Muscle of leg (tissue), 11 donors: Measurements from ENCODE around the gene ADNP. TPM values are rescaled to one million over a fixed set of nuclear protein-coding genes. Genes with fewer than 3 reads are reported as not detected.

ENCODE experiments used
- DNase-seq: peaks from one replicate; pipeline ENCODE4 v3.0.0; 2013
- H3K27ac ChIP-seq: one replicate; pipeline ENCODE4 v1.5.1; 2013; ENCODE audit warnings: mild to moderate bottlenecking, low read length, control low read depth
- H3K27me3 ChIP-seq: one replicate; pipeline ENCODE4 v1.6.1; 2013; ENCODE audit warnings: low read length; ENCODE audit not compliant: control insufficient read depth, insufficient read depth
- H3K36me3 ChIP-seq: one replicate; pipeline ENCODE4 v1.6.1; 2013; ENCODE audit warnings: low read length; ENCODE audit not compliant: control insufficient read depth, insufficient read depth
- H3K4me1 ChIP-seq: one replicate; pipeline ENCODE4 v1.6.1; 2013; ENCODE audit warnings: low read length; ENCODE audit not compliant: control insufficient read depth, insufficient read depth
- H3K4me3 ChIP-seq: one replicate; pipeline ENCODE4 v1.5.1; 2013; ENCODE audit warnings: low read length, control low read depth
- H3K9me3 ChIP-seq: replicated peaks from 2 replicates; pipeline ENCODE4 v1.6.1; 2013; ENCODE audit warnings: low read depth, low read length; ENCODE audit not compliant: control insufficient read depth
- WGBS: methylation state at CpG from one replicate; pipeline ENCODE4 v1.1.5; 2013; ENCODE audit warnings: missing lambda C conversion rate; ENCODE audit not compliant: insufficient coverage; 5-methylcytosine and 5-hydroxymethylcytosine counted together
- polyA plus RNA-seq, 8 donors: library from polyadenylated mRNA; unstranded; fragments of 120-200 nt; gene quantifications; one replicate each; pipeline versions ENCODE4 v1.2.1 to v1.2.3, GENCODE V29; 2013; ENCODE audit warnings: inconsistent platforms in 1 of 8, low replicate concordance in 1 of 8; ENCODE audit not compliant: insufficient read length in 8 of 8, insufficient read depth in 1 of 8
- total RNA-seq: library from RNA; stranded (reverse); fragments of 120-200 nt; gene quantifications from one replicate; pipeline ENCODE4 v1.2.4, GENCODE V29; 2013

The ADNP gene
- total and polyA plus RNA-seq, 9 donors, result 37.9 to 68.5 (median 54.6) TPM

DNA sequence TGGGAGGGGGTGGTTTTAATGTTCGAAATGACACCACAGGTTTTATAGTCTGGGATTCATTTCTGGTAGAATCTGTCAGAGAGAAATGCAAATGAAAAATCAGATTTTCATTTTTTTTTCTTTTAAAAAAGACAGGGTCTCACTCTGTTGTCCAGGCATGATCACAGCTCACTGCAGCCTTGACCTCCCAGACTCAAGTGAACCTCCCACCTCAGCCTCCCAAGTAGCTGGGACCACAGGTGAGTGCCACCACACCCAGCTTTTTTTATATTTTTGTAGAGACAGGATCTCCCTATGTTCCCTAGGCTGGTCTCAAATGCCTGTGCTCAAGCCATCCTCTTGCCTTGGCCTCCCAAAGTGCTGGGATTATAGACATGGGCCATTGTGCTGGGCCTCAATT, 2.4 kb upstream of the ADNP start:
- peaks cover 16% of the 10 kb centered on the region for H3K36me3 ChIP-seq
- H3K27ac ChIP-seq, result no peak overlapping the region
- DNase-seq, result no peak

DNA sequence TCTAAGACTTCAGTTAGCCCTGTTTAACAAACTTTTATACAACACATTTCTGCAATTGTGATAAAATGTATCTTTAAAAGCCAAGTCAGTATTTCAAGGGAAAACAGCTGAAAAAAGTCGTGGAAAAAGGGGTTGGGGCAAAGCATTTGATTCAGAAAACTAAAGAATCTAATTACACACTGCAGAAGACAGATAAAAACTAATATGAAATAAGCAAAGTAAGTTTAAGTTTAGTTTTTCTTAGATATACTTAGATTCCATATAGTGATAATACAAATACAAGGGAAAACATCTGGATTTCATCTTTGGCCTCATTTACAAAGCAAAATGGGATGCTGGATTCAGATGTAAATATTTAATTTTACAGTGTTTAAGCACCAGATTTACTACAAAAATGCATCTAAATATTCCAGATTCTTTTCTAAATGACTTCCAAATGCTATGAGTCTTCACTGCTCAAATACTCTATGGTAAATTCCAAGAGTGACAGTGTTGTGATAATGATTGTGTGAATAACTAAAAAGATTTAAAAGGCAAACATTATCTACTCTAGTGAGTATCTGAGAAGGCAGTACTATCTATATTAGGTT, 1.5 kb upstream of the ADNP start:
- Histone ChIP-seq H3K27me3 (no peaks in the 10 kb centered on the region), H3K36me3 (peaks cover 14% of the 10 kb centered on the region), H3K4me3 (no peak overlapping the region), H3K4me1 (peaks cover 15% of the 10 kb centered on the region), H3K9me3 (no peaks in the 10 kb centered on the region), H3K27ac (no peak overlapping the region)
- peak; percentile 36 for DNase-seq
- WGBS, result no CpG with 5 or more reads among the region's 1 CpG

More for the DNA sequence above, 2.4 kb upstream of the ADNP start:
- peaks cover 12% of the 10 kb centered on the region for H3K4me1 ChIP-seq
- no peak overlapping the region for H3K4me3 ChIP-seq
- H3K27me3 ChIP-seq, result no peaks in the 10 kb centered on the region
- H3K9me3 ChIP-seq, result no peaks in the 10 kb centered on the region
- WGBS, result no CpG with 5 or more reads among the region's 1 CpG

- H3K9me3 ChIP-seq, result no peaks in the 10 kb centered on the region
- H3K27ac ChIP-seq, result peak overlapping the region; percentile 100
- peaks cover 12% of the 10 kb centered on the region for H3K36me3 ChIP-seq
- H3K4me1 ChIP-seq, result peaks cover 15% of the 10 kb centered on the region
- 33% methylated on average over 6 of the region's 6 CpGs for WGBS
- H3K27me3 ChIP-seq, result no peaks in the 10 kb centered on the region
- H3K4me3 ChIP-seq, result peak overlapping the region; percentile 70
- no peak for DNase-seq
Measured at GRCh38 chr20:50932016-50932485, 814 bp upstream of the ADNP start.

DNA sequence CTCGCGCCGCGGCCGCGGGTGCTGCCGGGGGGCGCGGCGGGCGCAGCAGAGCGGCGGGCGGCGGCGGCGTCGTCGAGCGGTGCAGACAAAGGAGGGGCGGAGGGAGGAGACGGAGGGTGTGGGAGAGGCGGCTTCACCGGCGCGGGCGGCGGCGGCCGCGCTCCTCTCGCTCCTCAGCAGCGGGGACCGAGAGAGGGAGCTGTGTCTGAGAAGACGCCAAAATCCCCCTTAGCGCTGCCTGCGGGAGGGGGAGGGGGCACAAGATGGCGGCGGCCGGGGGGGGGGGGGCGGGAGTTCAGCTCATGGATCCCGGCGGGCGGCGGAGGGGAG, 296 bp downstream of the ADNP start:
- DNase-seq, result no peak
- WGBS, result 0% methylated on average over 15 of the region's 45 CpGs
- H3K27me3 ChIP-seq, result no peaks in the 10 kb centered on the region
- H3K27ac ChIP-seq, result peak overlapping the region; percentile 100
- H3K4me1 ChIP-seq, result peaks cover 15% of the 10 kb centered on the region
- peaks cover 10% of the 10 kb centered on the region for H3K36me3 ChIP-seq
- peak overlapping the region; percentile 70 for H3K4me3 ChIP-seq
- H3K9me3 ChIP-seq, result no peaks in the 10 kb centered on the region

DNA sequence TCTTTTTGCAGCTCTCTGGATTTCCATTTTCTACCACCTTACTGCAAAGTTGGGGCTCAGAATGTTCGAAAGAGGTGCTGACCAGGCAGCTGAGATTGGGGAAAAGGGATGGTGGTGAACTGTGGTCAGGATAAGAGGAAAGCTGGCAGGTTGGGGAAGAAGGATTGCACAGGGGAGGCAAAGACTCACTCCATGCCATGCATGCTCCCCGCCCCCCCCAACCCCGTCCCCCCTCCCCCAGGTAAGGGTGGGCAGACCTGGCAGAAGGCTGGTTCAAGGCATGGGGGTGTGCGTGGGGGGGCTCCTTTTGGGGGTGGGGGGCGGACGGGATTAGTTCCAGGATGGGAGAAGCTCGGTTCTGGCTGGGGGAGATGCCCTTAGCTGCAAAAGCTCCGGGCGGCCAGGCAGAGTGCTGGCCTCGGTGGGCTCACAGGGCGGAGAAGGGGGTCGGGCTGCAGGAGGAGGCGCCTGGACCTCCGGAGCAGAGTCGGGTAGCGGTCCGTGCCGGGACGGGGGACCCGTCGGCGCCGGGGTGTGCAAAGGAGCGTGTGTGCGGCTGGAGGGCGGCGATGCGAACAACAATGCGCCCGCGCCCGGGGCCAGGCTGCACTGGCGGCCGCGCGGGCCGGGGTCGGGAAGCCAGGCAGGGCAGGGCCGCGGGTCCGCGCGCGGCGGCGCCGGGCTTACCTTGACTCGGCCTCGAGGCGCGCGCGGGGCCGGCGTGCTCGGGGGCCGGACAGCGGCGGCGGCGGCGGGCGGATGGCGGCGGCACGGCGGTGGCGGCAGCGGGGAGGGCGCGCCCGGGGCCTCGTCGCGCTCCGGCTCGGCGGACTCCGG, 880 bp downstream of the ADNP start:
- H3K36me3 ChIP-seq, result peaks cover 6% of the 10 kb centered on the region
- DNase-seq, result peak; percentile 37
- peak overlapping the region; percentile 83 for H3K4me3 ChIP-seq
- H3K27me3 ChIP-seq, result no peaks in the 10 kb centered on the region
- H3K4me1 ChIP-seq, result peaks cover 15% of the 10 kb centered on the region
- no peaks in the 10 kb centered on the region for H3K9me3 ChIP-seq
- 1% methylated on average over 72 of the region's 79 CpGs for WGBS
- H3K27ac ChIP-seq, result peak overlapping the region; percentile 65

- Histone ChIP-seq H3K27ac (peak overlapping the region; percentile 65), H3K36me3 (peaks cover 6% of the 10 kb centered on the region), H3K27me3 (no peaks in the 10 kb centered on the region), H3K4me1 (peaks cover 15% of the 10 kb centered on the region), H3K4me3 (peak overlapping the region; percentile 83), H3K9me3 (no peaks in the 10 kb centered on the region)
- WGBS, result 28% methylated on average over 4 of the region's 13 CpGs
- peak; percentile 95 for DNase-seq
Measured at GRCh38 chr20:50929299-50930138, 1.7 kb downstream of the ADNP start.

- peaks cover 18% of the 10 kb centered on the region for H3K4me1 ChIP-seq
- peaks cover 9% of the 10 kb centered on the region for H3K36me3 ChIP-seq
- H3K27me3 ChIP-seq, result no peaks in the 10 kb centered on the region
- H3K4me3 ChIP-seq, result no peak overlapping the region
- H3K9me3 ChIP-seq, result no peaks in the 10 kb centered on the region
- DNase-seq, result no peak
- H3K27ac ChIP-seq, result no peak overlapping the region
- WGBS, result no CpG with 5 or more reads among the region's 5 CpGs
Measured at GRCh38 chr20:50928469-50928868, 2.8 kb downstream of the ADNP start.

GRCh38 chr20:50926530-50926929, 4.7 kb downstream of the ADNP start:
- Histone ChIP-seq H3K4me1 (peaks cover 16% of the 10 kb centered on the region), H3K27ac (no peak overlapping the region), H3K27me3 (no peaks in the 10 kb centered on the region), H3K9me3 (no peaks in the 10 kb centered on the region), H3K36me3 (peaks cover 15% of the 10 kb centered on the region), H3K4me3 (no peak overlapping the region)
- DNase-seq, result no peak
- no CpG with 5 or more reads among the region's 1 CpG for WGBS

GRCh38 chr20:50924261-50924920, 6.8 kb downstream of the ADNP start:
- no peak for DNase-seq
- no peaks in the 10 kb centered on the region for H3K9me3 ChIP-seq
- 17% methylated on average over 1 of the region's 2 CpGs for WGBS
- H3K27ac ChIP-seq, result no peak overlapping the region
- H3K4me1 ChIP-seq, result peaks cover 13% of the 10 kb centered on the region
- no peaks in the 10 kb centered on the region for H3K27me3 ChIP-seq
- H3K4me3 ChIP-seq, result no peak overlapping the region
- peaks cover 19% of the 10 kb centered on the region for H3K36me3 ChIP-seq
